ENCODE results near the gene FBXW2.
A peak's percentile ranks its signal among the peaks of the same experiment; 100 is the strongest.
"Not testable (repeated sequence)": the region's sequence is repeated elsewhere in the genome, so short reads cannot be mapped to it uniquely, and the experiment has no call there.

Gene FBXW2

GRCh38 chr9:120777229-120777628 is 16.0 kb downstream of the FBXW2 start:
- no peak for DNase-seq

DNA sequence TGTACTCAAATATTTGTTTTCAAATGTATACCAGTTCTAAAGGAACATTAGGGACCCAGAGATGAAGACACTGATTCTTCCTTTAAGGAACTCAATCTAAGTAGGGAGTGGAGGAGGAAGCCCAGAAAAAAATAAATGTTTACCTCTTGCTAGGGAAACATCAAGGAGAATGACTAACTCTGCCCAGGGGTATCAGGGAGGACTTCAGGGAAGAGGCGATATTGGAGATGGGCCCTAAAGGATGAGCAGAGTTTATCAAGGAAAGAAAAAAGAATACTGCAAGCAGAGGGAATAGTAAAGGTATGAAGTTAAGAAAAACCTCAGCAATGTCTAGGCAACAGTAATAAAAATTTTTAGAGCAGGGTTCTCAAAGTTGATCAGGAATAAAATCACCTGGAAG is 16.4 kb downstream of the FBXW2 start:
- no peak for DNase-seq

DNA sequence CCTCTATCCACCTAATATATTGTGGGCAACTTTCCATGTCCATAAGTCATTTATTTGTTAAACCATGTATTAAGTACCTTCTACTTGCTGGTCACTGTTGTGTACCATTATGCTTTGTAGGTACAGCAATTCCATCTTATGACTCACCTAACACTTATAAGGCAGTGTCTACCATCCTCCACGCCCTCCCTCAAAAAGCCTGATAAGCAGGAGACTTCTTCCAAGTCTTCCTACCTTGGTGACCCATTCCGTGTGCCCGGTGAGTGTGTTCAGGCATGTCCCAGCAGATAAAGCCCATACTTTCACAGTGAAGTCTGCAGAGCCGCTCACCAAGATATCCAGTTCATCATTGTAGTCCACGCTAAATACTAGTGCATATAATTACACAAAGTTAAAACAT is 17.4 kb downstream of the FBXW2 start:
- no peak for DNase-seq

DNA sequence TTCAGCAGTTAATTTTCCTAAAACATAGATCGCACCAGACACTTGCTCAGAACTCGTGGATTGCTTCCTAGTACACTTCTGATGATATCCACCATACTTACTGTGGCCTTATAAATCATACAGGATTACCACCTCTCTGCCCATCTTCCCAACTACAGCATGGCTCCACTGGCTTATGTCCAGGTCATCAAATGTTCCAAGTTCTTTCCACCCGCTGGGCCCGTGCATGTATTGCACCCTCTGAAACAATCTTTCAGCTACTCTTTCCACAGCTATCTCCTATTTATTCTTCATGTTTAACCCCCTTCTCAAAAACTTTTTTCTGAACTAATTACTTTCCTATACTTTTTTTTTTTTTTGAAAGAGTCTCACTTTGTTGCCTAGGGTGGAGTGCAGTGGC is 18.5 kb downstream of the FBXW2 start:
- no peak for DNase-seq

GRCh38 chr9:120773256-120773655 is 20.0 kb downstream of the FBXW2 start:
- no peak for DNase-seq

DNA sequence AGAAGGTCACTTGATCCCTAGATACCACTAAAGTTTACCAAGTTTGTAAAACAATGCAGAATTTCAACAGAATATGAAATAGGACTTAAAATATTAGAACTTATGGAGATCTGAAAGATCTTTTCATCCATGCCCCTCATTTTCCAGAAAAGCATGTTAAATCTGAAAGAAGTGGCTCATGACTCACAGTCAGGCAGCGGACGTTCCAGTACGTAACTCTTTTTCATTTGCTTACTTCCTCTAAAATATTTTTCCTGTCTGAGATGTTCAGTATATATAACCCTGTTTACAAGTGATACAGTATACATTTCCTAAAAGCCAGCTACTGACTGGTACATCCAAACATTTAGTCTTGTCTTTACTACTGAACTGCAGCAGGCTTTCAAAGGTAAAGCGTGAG is 22.3 kb downstream of the FBXW2 start:
- no peak for DNase-seq

- DNase-seq, result no peak
Measured at GRCh38 chr9:120768886-120769285, 24.3 kb downstream of the FBXW2 start.

- no peak for DNase-seq
Measured at GRCh38 chr9:120768247-120768646, 25.0 kb downstream of the FBXW2 start.

DNA sequence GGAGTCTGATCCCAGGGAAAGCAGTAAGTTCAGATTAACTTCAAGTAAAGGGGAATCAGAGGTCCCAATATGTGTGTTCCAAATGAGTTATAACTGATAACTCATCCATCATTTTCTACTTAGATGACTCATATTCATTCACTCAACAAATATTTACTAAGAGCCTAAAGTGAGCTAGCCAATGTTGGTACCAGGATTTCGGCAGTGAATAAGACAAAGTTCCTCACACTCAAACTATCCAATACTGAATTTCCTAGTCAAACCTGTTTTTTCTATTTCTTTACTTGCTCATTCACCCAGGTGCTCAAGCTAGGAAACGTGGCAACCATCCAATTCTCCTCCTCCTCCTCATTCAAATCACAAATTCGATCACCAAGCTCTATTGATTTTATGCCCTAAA is 25.8 kb downstream of the FBXW2 start:
- no peak for DNase-seq

- DNase-seq, result no peak
Measured at GRCh38 chr9:120765910-120766425, 27.2 kb downstream of the FBXW2 start.

DNA sequence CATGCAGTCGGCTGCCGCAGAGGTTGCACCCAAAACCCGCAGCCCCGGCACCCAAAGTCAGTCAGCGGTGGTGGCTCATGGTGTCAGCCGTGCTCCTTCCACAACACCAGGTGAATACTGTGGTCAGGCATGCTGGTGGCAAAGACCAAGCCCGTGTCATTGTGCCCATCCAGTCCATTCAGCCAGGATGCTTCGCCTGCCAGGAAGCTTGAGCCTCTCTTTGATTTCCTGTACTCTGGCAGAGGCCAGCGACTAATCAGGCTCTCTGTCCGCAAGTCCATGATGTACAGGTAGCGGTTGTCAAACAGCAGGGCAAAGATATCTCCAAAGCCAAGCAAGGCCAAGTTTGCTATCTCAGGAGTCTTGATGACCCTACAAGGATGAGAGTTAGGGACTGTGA is 28.7 kb downstream of the FBXW2 start:
- no peak for DNase-seq

- no peak for DNase-seq
Measured at GRCh38 chr9:120761006-120761405, 32.2 kb downstream of the FBXW2 start.

DNA sequence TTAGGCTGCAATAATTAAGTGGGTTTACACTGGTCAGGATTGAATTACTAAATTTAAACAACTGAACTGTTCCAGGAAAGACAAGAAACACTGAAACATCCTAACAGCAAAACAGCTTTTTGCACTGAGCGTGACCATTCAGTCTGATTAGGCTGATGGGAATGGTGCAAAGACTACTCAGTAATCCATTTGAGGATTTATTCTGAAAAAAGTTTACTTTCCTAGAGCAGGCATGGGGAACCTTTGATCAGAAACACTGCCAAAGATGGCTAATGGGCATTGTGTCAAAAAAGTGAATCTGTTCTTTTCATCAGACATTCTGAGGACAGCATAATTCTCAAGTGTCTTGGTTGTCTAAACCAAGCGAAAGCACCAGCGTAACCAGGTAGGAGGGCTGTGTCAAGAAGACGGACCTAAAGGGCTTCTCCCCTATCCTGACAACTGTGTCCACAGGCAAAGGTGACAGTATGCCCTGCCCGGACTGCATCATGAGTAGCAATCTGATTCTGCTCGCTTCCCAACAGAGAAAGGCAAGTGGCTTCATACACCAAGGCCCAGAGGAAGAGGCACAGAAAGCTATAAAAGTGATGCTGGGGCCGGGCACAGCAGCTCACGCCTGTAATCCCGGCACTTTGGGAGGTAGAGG is 33.3 kb downstream of the FBXW2 start:
- no peak for DNase-seq

- no peak for DNase-seq
Measured at GRCh38 chr9:120758544-120758943, 34.7 kb downstream of the FBXW2 start.

- no peak for DNase-seq
Measured at GRCh38 chr9:120757026-120757913, 35.9 kb downstream of the FBXW2 start.

GRCh38 chr9:120756531-120756930 is 36.7 kb downstream of the FBXW2 start:
- no peak for DNase-seq

DNA sequence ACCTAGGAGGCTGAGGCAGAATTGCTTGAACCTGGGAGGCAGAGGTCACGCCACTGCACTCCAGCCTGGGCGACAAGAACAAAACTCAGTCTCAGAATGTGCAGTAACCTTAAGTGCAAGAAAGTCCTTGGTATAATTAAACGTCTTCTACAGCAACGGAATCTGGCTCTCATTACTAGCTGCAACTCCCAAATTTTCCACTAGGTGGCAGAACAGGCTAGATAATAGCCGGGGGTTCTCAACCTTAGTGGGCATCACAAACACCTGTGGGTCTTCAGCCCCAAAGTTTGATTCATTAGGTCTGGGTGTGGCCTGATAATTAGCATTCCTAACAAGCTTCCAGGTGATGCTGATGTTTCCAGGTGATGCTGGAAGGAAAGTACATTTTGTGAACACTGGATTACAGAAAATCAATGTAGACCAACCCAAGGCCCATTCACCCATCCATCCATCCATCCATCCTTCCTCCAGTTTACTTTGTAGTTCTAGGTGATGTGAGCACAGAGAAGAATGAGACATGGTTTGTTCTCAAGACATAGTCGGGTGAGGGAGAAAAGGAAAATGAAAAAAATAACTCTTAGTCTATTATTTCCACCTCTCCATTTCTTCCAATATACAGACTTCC is 37.3 kb downstream of the FBXW2 start:
- DNase-seq, result peak; percentile 2

- peak; percentile 14 for DNase-seq
Measured at GRCh38 chr9:120755044-120755443, 38.2 kb downstream of the FBXW2 start.

DNA sequence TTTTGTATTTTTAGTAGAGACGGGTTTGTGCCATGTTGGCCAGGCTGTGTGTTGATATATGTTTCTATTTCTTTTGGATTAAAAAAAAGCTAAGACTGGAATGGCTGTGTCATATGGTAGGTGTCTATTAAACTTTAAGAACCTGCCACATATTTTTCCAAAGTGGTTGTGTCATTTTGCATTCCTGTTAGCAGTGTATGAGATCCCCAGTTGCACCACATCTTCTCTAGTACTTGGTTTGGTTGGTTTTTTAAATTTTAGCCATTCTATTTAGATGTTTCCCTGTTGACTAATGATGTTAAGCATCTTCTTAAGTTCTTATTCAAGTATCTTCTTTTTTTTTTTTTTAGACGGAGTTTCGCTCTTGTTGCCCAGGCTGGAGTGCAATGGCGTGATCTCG is 42.8 kb downstream of the FBXW2 start:
- DNase-seq, result no peak

DNA sequence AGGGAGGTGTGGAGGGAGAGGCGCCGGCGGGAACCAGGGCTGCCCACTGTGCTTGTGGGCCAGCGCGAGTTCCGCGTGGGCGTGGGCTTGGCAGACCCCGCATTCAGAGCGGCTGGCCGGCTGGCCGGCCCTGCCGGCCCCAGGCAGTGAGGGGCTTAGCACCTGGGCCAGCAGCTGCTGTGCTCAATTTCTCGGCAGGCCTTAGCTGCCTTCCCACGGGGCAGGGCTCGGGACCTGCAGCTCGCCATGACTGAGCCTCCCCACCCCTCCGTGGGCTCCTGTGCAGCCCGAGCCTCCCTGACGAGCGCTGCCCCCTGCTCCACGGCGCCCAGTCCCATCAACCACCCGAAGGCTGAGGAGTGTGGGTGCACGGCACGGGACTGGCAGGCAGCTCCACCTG is 46.9 kb downstream of the FBXW2 start:
- DNase-seq, result not testable (repeated sequence)

GRCh38 chr9:120745278-120745677 is 47.9 kb downstream of the FBXW2 start:
- DNase-seq, result no peak

- no peak for DNase-seq
Measured at GRCh38 chr9:120742951-120743416, 50.2 kb downstream of the FBXW2 start.

- no peak for DNase-seq
Measured at GRCh38 chr9:120741701-120742100, 51.5 kb downstream of the FBXW2 start.

GRCh38 chr9:120741191-120741590 is 52.0 kb downstream of the FBXW2 start:
- no peak for DNase-seq

Data from NCI-H526 treated with DMSO at 0.1 percent for 48 hours (cell line).